Thyroid gland (tissue), 4 donors: ENCODE results near the gene VAMP2. TPM values are rescaled to one million over a fixed set of nuclear protein-coding genes. Genes with fewer than 3 reads are reported as not detected.

ENCODE experiments used
- DNase-seq, 2 donors: peaks; one replicate each; pipeline ENCODE4 v3.0.0-alpha.2; 2019
- H3K27ac ChIP-seq, 3 donors: fragments of 200-600 bp; sonication (generic); 1 replicate in 2 of 3; 2 replicates in 1 of 3; pipeline ENCODE4 v1.5.1; 2016 to 2019; ENCODE audit warnings: mild to moderate bottlenecking in 1 of 3, moderate library complexity in 1 of 3
- H3K27me3 ChIP-seq: fragments of 200-600 bp; sonication (generic); one replicate; pipeline ENCODE4 v1.5.1; 2019
- H3K36me3 ChIP-seq, 2 donors: fragments of 200-600 bp; sonication (generic); one replicate each; pipeline ENCODE4 v1.5.1; 2016 to 2019
- H3K4me1 ChIP-seq, 2 donors: fragments of 200-600 bp; sonication (generic); one replicate each; pipeline ENCODE4 v1.5.1; 2017 to 2019
- H3K4me3 ChIP-seq, 3 donors: fragments of 200-600 bp; sonication (generic); replicated peaks in 1 of 3; 1 replicate in 2 of 3; 2 replicates in 1 of 3; pipeline ENCODE4 v1.5.1; 2016; ENCODE audit warnings: mild to moderate bottlenecking in 1 of 3
- H3K9me3 ChIP-seq: fragments of 200-600 bp; sonication (generic); one replicate; pipeline ENCODE4 v1.5.1; 2017
- CTCF ChIP-seq, 6 experiments: fragments of 200-600 bp in 3 of 6; fragments of 450-650 bp in 3 of 6; sonication (generic) in 3 of 6; IDR thresholded peaks; one replicate each; pipeline ENCODE4 v1.5.1; 2016 to 2019; ENCODE audit warnings: antibody characterized with exemption in 6 of 6, mild to moderate bottlenecking in 2 of 6, inconsistent platforms in 1 of 6, moderate library complexity in 1 of 6
- POLR2A ChIP-seq, 2 donors: fragments of 450-650 bp; IDR thresholded peaks; one replicate each; pipeline ENCODE4 v1.6.1; 2017; ENCODE audit warnings: antibody characterized with exemption in 2 of 2, mild to moderate bottlenecking in 2 of 2, moderate library complexity in 1 of 2
- WGBS, 2 donors: methylation state at CpG; one replicate each; pipeline ENCODE4 v1.1.5; 2017; 5-methylcytosine and 5-hydroxymethylcytosine counted together
- intact Hi-C: fragments of 100-400 bp; cut with DNase I; formaldehyde crosslinking; loops from one replicate; pipeline ENCODE4 v1.15.1; 2023
- total RNA-seq, 4 donors: library from RNA; depleted of rRNA; stranded (reverse); fragments of >200 nt; gene quantifications; one replicate each; pipeline ENCODE4 v1.2.3, GENCODE V29; 2016

VAMP2 gene
- total RNA-seq, 4 donors from 2014 or later: 30.6 to 35.2 (median 33.4) TPM

- Histone ChIP-seq H3K27ac (no peak overlapping the region), H3K36me3 (no peaks in the 10 kb centered on the region), H3K4me3 (no peak overlapping the region), H3K27me3 (no peaks in the 10 kb centered on the region), H3K9me3 (no peaks in the 10 kb centered on the region), H3K4me1 (peaks cover 20 to 23% of the 10 kb centered on the region in 2 donors)
- TF ChIP-seq CTCF (IDR thresholded peaks at IDR 0.05) (no peak), POLR2A (IDR thresholded peaks at IDR 0.05) (no peak)
- 93 to 96% methylated on average over 6 of the region's 6 CpGs for WGBS, 2 donors
- DNase-seq: no peak
- intact Hi-C loops: no loop called here
Measured at GRCh38 chr17:8166731-8167130, 4.0 kb upstream of the VAMP2 start.

GRCh38 chr17:8164815-8165131, 2.0 kb upstream of the VAMP2 start:
- DNase-seq: no peak
- peaks cover 0 to 10% of the 10 kb centered on the region in 2 donors for H3K36me3 ChIP-seq
- TF ChIP-seq CTCF (IDR thresholded peaks at IDR 0.05) (no peak), POLR2A (IDR thresholded peaks at IDR 0.05) (no peak)
- peaks cover 31 to 35% of the 10 kb centered on the region in 2 donors for H3K4me1 ChIP-seq
- no peak overlapping the region for H3K4me3 ChIP-seq
- intact Hi-C loops: no loop called here
- no peaks in the 10 kb centered on the region for H3K27me3 ChIP-seq
- H3K9me3 ChIP-seq: no peaks in the 10 kb centered on the region
- WGBS, 2 donors: 69 to 72% methylated on average over 6 of the region's 6 CpGs
- H3K27ac ChIP-seq: peak overlapping the region; percentile 98 to 100 (median 100)

GRCh38 chr17:8163978-8164814, 1.4 kb upstream of the VAMP2 start:
- Histone ChIP-seq H3K27me3 (no peaks in the 10 kb centered on the region), H3K4me1 (peaks cover 31 to 39% of the 10 kb centered on the region in 2 donors), H3K4me3 (no peak overlapping the region), H3K9me3 (no peaks in the 10 kb centered on the region), H3K36me3 (peaks cover 0 to 13% of the 10 kb centered on the region in 2 donors), H3K27ac (peak overlapping the region; percentile 98 to 100 (median 100))
- intact Hi-C loops: no loop called here
- peak; percentile 80 to 82 for DNase-seq
- 25 to 28% methylated on average over 12 to 13 of the region's 13 CpGs for WGBS, 2 donors
- no peak for TF ChIP-seq CTCF (IDR thresholded peaks at IDR 0.05)
- peak in 1 of 2 donors; percentile 24 for TF ChIP-seq POLR2A (IDR thresholded peaks at IDR 0.05)

- Histone ChIP-seq H3K27ac (peak overlapping the region; percentile 98 to 100 (median 100)), H3K36me3 (peaks cover 0 to 13% of the 10 kb centered on the region in 2 donors), H3K4me3 (peak overlapping the region in 1 of 3 donors; percentile 99), H3K27me3 (no peaks in the 10 kb centered on the region), H3K9me3 (no peaks in the 10 kb centered on the region), H3K4me1 (peaks cover 31 to 48% of the 10 kb centered on the region in 2 donors)
- TF ChIP-seq POLR2A (IDR thresholded peaks at IDR 0.05): no peak
- TF ChIP-seq CTCF (IDR thresholded peaks at IDR 0.05): no peak
- intact Hi-C loops: no loop called here
- WGBS, 2 donors: 11 to 17% methylated on average over 22 to 25 of the region's 55 CpGs
- peak in 1 of 2 donors; percentile 49 for DNase-seq
Measured at GRCh38 chr17:8162997-8163977, 539 bp upstream of the VAMP2 start.
